ENCODE results near the gene FARP2. TPM values are rescaled to one million over a fixed set of nuclear protein-coding genes. Genes with fewer than 3 reads are reported as not detected.

The FARP2 gene
- total RNA-seq, 4 donors from 2014 or later: 96.5 to 164 (median 136) TPM

- Histone ChIP-seq H3K4me1 (no peaks in the 10 kb centered on the region), H3K9me3 (no peaks in the 10 kb centered on the region), H3K36me3 (peaks cover 0 to 20% (median 6%) of the 10 kb centered on the region in 4 donors), H3K27me3 (no peaks in the 10 kb centered on the region), H3K4me3 (no peak overlapping the region), H3K27ac (no peak overlapping the region)
- no peak for DNase-seq
- intact Hi-C loops (cut with DNase I; ENCODE audit: low total_unique reads): no loop called here
- WGBS, 2 donors (ENCODE audit: low coverage in 1 of 2): 88 to 89% methylated on average over 9 to 11 of the region's 11 CpGs
- no peak for TF ChIP-seq EP300 (IDR thresholded peaks at IDR 0.05; ENCODE audit: low read depth)
- TF ChIP-seq POLR2AphosphoS5 (IDR thresholded peaks at IDR 0.05): no peak
- no peak for TF ChIP-seq CTCF (IDR thresholded peaks at IDR 0.05)
- TF ChIP-seq POLR2A (IDR thresholded peaks at IDR 0.05): no peak
- in situ Hi-C loops (cut with MboI; ENCODE audit: low pct_ligation_motif_present in 1 of 4, low pct_unique_long_range_greater_than_20kb in 1 of 4, low sequenced_read_pairs in 3 of 4): no loop called here
These were observed 26.1 kb upstream of the FARP2 start for GRCh38 chr2:241329669-241330615.

GRCh38 chr2:241330616-241330981 lies 25.5 kb upstream of the FARP2 start:
- in situ Hi-C loops (cut with MboI; ENCODE audit: low pct_ligation_motif_present in 1 of 4, low pct_unique_long_range_greater_than_20kb in 1 of 4, low sequenced_read_pairs in 3 of 4) (no loop called here), intact Hi-C loops (cut with DNase I; ENCODE audit: low total_unique reads) (no loop called here)
- no peak overlapping the region for H3K27ac ChIP-seq

GRCh38 chr2:241334813-241335212 lies 21.3 kb upstream of the FARP2 start:
- in situ Hi-C loops (cut with MboI; ENCODE audit: low pct_ligation_motif_present in 1 of 4, low pct_unique_long_range_greater_than_20kb in 1 of 4, low sequenced_read_pairs in 3 of 4): no loop called here

More at GRCh38 chr2:241330616-241330981, 25.5 kb upstream of the FARP2 start:
- Histone ChIP-seq H3K36me3 (peaks cover 0 to 26% (median 6%) of the 10 kb centered on the region in 4 donors), H3K4me1 (no peaks in the 10 kb centered on the region), H3K4me3 (no peak overlapping the region), H3K27me3 (no peaks in the 10 kb centered on the region), H3K9me3 (no peaks in the 10 kb centered on the region)
- no peak for TF ChIP-seq POLR2AphosphoS5 (IDR thresholded peaks at IDR 0.05)
- no peak for TF ChIP-seq POLR2A (IDR thresholded peaks at IDR 0.05)
- no peak for DNase-seq
- 90 to 94% methylated on average over 4 of the region's 4 CpGs for WGBS, 2 donors (ENCODE audit: low coverage in 1 of 2)

GRCh38 chr2:241339839-241340630 lies 16.1 kb upstream of the FARP2 start:
- 62 to 66% methylated on average over 8 of the region's 8 CpGs for WGBS, 2 donors (ENCODE audit: low coverage in 1 of 2)
- Histone ChIP-seq H3K4me1 (peaks cover 0 to 19% (median 8%) of the 10 kb centered on the region in 4 donors), H3K4me3 (no peak overlapping the region), H3K36me3 (peaks cover 0 to 70% (median 26%) of the 10 kb centered on the region in 4 donors), H3K27ac (peak overlapping the region; percentile 30 to 59 (median 42)), H3K27me3 (no peaks in the 10 kb centered on the region), H3K9me3 (no peaks in the 10 kb centered on the region)
- intact Hi-C loops (cut with DNase I; ENCODE audit: low total_unique reads): no loop called here
- in situ Hi-C loops (cut with MboI; ENCODE audit: low pct_ligation_motif_present in 1 of 4, low pct_unique_long_range_greater_than_20kb in 1 of 4, low sequenced_read_pairs in 3 of 4): no loop called here
- no peak for TF ChIP-seq CTCF (IDR thresholded peaks at IDR 0.05)
- TF ChIP-seq EP300 (IDR thresholded peaks at IDR 0.05; ENCODE audit: low read depth): no peak
- TF ChIP-seq POLR2AphosphoS5 (IDR thresholded peaks at IDR 0.05): no peak
- no peak for TF ChIP-seq POLR2A (IDR thresholded peaks at IDR 0.05)
- no peak for DNase-seq

More at GRCh38 chr2:241334813-241335212, 21.3 kb upstream of the FARP2 start:
- Histone ChIP-seq H3K9me3 (no peaks in the 10 kb centered on the region), H3K27ac (no peak overlapping the region), H3K27me3 (no peaks in the 10 kb centered on the region), H3K4me3 (no peak overlapping the region), H3K36me3 (peaks cover 0 to 49% (median 9%) of the 10 kb centered on the region in 4 donors), H3K4me1 (peaks cover 0 to 5% (median 1%) of the 10 kb centered on the region in 4 donors)
- DNase-seq: no peak
- intact Hi-C loops (cut with DNase I; ENCODE audit: low total_unique reads): no loop called here
- no peak for TF ChIP-seq POLR2A (IDR thresholded peaks at IDR 0.05)
- no peak for TF ChIP-seq POLR2AphosphoS5 (IDR thresholded peaks at IDR 0.05)
- TF ChIP-seq EP300 (IDR thresholded peaks at IDR 0.05; ENCODE audit: low read depth): no peak
- TF ChIP-seq CTCF (IDR thresholded peaks at IDR 0.05): no peak
- 77 to 79% methylated on average over 2 of the region's 2 CpGs for WGBS, 2 donors (ENCODE audit: low coverage in 1 of 2)
